H9 (cell line): ENCODE measurements around the gene LRMDA. TPM values are rescaled to one million over a fixed set of nuclear protein-coding genes. Genes with fewer than 3 reads are reported as not detected.
A peak's percentile ranks its signal among the peaks of the same experiment; 100 is the strongest.

Experiments
- DNase-seq: peaks from one replicate; pipeline ENCODE4 v3.0.0-alpha.2; 2017
- H2AFZ ChIP-seq: one replicate; pipeline ENCODE4 v1.6.1; 2013; ENCODE audit warnings: mild to moderate bottlenecking, low read length, control low read depth, moderate library complexity
- H2AK5ac ChIP-seq: 2 replicates; pipeline ENCODE4 v1.6.1; 2013; ENCODE audit warnings: low read length, control low read depth, mixed read lengths; ENCODE audit not compliant: insufficient read length
- H2BK120ac ChIP-seq: one replicate; pipeline ENCODE4 v1.6.1; 2013; ENCODE audit warnings: low read depth, mild to moderate bottlenecking, low read length, control low read depth, inconsistent platforms; ENCODE audit not compliant: poor library complexity, severe bottlenecking
- H2BK12ac ChIP-seq: 2 replicates; pipeline ENCODE4 v1.6.1; 2013; ENCODE audit warnings: low read length, control low read depth, mixed read lengths, low read depth; ENCODE audit not compliant: insufficient read length
- H2BK15ac ChIP-seq: 2 replicates; pipeline ENCODE4 v1.6.1; 2013; ENCODE audit warnings: low read depth, low read length, control low read depth
- H2BK20ac ChIP-seq: one replicate; pipeline ENCODE4 v1.6.1; 2013; ENCODE audit warnings: low read depth, mild to moderate bottlenecking, low read length, control low read depth, inconsistent platforms; ENCODE audit not compliant: poor library complexity, severe bottlenecking
- H2BK5ac ChIP-seq: 2 replicates; pipeline ENCODE4 v1.6.1; 2013; ENCODE audit warnings: low read length, control low read depth, mixed read lengths; ENCODE audit not compliant: insufficient read length
- H3K14ac ChIP-seq: 2 replicates; pipeline ENCODE4 v1.6.1; 2013; ENCODE audit warnings: low read length, control low read depth; ENCODE audit not compliant: insufficient read depth
- H3K18ac ChIP-seq: 2 replicates; pipeline ENCODE4 v1.6.1; 2013; ENCODE audit warnings: low read depth, mild to moderate bottlenecking, mixed read lengths, low read length, control low read depth; ENCODE audit not compliant: insufficient read length
- H3K23ac ChIP-seq: 2 replicates; pipeline ENCODE4 v1.6.1; 2013; ENCODE audit warnings: low read length, control low read depth, mixed read lengths, low read depth; ENCODE audit not compliant: insufficient read length
- H3K23me2 ChIP-seq: 2 replicates; pipeline ENCODE4 v1.6.1; 2013; ENCODE audit warnings: low read depth, mild to moderate bottlenecking, mixed read lengths, low read length, control low read depth; ENCODE audit not compliant: insufficient read length, poor library complexity, severe bottlenecking
- H3K27ac ChIP-seq: 2 replicates; pipeline ENCODE4 v1.5.1; 2013; ENCODE audit warnings: low read length, control low read depth, mixed read lengths, low read depth; ENCODE audit not compliant: insufficient read length
- H3K27me3 ChIP-seq: 2 replicates; pipeline ENCODE4 v1.6.1; 2013; ENCODE audit warnings: low read length, control low read depth, inconsistent platforms; ENCODE audit not compliant: insufficient read depth
- H3K4ac ChIP-seq: 2 replicates; pipeline ENCODE4 v1.6.1; 2013; ENCODE audit warnings: low read depth, mild to moderate bottlenecking, control low read depth, inconsistent platforms, low read length, moderate library complexity
- H3K4me1 ChIP-seq: 2 replicates; pipeline ENCODE4 v1.6.1; 2013; ENCODE audit warnings: low read length, control low read depth, inconsistent platforms; ENCODE audit not compliant: insufficient read depth
- H3K4me2 ChIP-seq: 2 replicates; pipeline ENCODE4 v1.6.1; 2013; ENCODE audit warnings: low read length, control low read depth, mixed read lengths; ENCODE audit not compliant: insufficient read length, insufficient read depth
- H3K56ac ChIP-seq: 2 replicates; pipeline ENCODE4 v1.6.1; 2013; ENCODE audit warnings: low read depth, mild to moderate bottlenecking, mixed read lengths, low read length, control low read depth; ENCODE audit not compliant: insufficient read length
- H3K79me1 ChIP-seq: 2 replicates; pipeline ENCODE4 v1.6.1; 2013; ENCODE audit warnings: low read depth, mild to moderate bottlenecking, moderate library complexity, low read length, control low read depth, inconsistent platforms; ENCODE audit not compliant: insufficient read depth, poor library complexity, severe bottlenecking
- H3K79me2 ChIP-seq: 2 replicates; pipeline ENCODE4 v1.6.1; 2013; ENCODE audit warnings: low read length, control low read depth, inconsistent platforms; ENCODE audit not compliant: insufficient read depth
- H3K9ac ChIP-seq: 2 replicates; pipeline ENCODE4 v1.6.1; 2013; ENCODE audit warnings: low read length, control low read depth, mixed read lengths; ENCODE audit not compliant: insufficient read length; ENCODE audit errors: extremely low read depth
- H3K9me3 ChIP-seq: one replicate; pipeline ENCODE4 v1.6.1; 2013; ENCODE audit warnings: low read depth, low read length, inconsistent platforms; ENCODE audit not compliant: control insufficient read depth
- H3T11ph ChIP-seq: one replicate; pipeline ENCODE4 v1.6.1; 2013; ENCODE audit warnings: mild to moderate bottlenecking, low read length, control low read depth, inconsistent platforms
- H4K20me1 ChIP-seq: one replicate; pipeline ENCODE4 v1.6.1; 2013; ENCODE audit not compliant: control insufficient read depth, insufficient read length, insufficient read depth
- H4K5ac ChIP-seq: 2 replicates; pipeline ENCODE4 v1.6.1; 2013; ENCODE audit warnings: low read depth, mild to moderate bottlenecking, mixed read lengths, low read length, control low read depth; ENCODE audit not compliant: insufficient read length
- H4K8ac ChIP-seq: replicated peaks from 2 replicates; pipeline ENCODE4 v1.6.1; 2013; ENCODE audit warnings: low read length, control low read depth, mixed read lengths, low read depth; ENCODE audit not compliant: insufficient read length
- H4K91ac ChIP-seq: 2 replicates; pipeline ENCODE4 v1.6.1; 2013; ENCODE audit warnings: low read depth, mild to moderate bottlenecking, moderate library complexity, mixed read lengths, low read length, control low read depth; ENCODE audit not compliant: insufficient read length
- H3K27ac Mint-ChIP-seq, 3 experiments: 2 replicates in 2 of 3; 3 replicates in 1 of 3; pipeline ENCODE4 v1.8.0; 2020 to 2021; ENCODE audit warnings: mixed read lengths in 3 of 3, mild to moderate bottlenecking in 1 of 3, moderate library complexity in 1 of 3
- H3K27me3 Mint-ChIP-seq: 2 replicates; pipeline ENCODE4 v1.8.0; 2021; ENCODE audit warnings: low read depth, mild to moderate bottlenecking, moderate library complexity, mixed read lengths
- H3K36me3 Mint-ChIP-seq, 3 experiments: 2 replicates in 2 of 3; 3 replicates in 1 of 3; pipeline ENCODE4 v1.8.0; 2020 to 2021; ENCODE audit warnings: low read depth in 3 of 3, mixed read lengths in 3 of 3; ENCODE audit not compliant: insufficient read depth in 1 of 3
- H3K4me1 Mint-ChIP-seq, 2 experiments: 2 replicates each; pipeline ENCODE4 v1.8.0; 2020; ENCODE audit warnings: mixed read lengths in 2 of 2
- H3K4me3 Mint-ChIP-seq, 2 experiments: 2 replicates in 1 of 2; 3 replicates in 1 of 2; pipeline ENCODE4 v1.8.0; 2020 to 2021; ENCODE audit warnings: mild to moderate bottlenecking in 2 of 2, mixed read lengths in 2 of 2, moderate library complexity in 1 of 2
- H3K9me3 Mint-ChIP-seq, 2 experiments: 2 replicates in 1 of 2; 3 replicates in 1 of 2; pipeline ENCODE4 v1.8.0; 2020; ENCODE audit warnings: mild to moderate bottlenecking in 2 of 2, mixed read lengths in 2 of 2, moderate library complexity in 1 of 2
- CTCF ChIP-seq: fragments of 200-600 bp; sonication (generic); conservative IDR thresholded peaks from 3 replicates; pipeline ENCODE4 v1.8.0; 2021; ENCODE audit warnings: antibody characterized with exemption, mild to moderate bottlenecking
- WGBS: extraction: QIAGEN DNeasy Blood & Tissue Kit; methylation state at CpG from one replicate; pipeline ENCODE4 v1.1.7; 2013; ENCODE audit warnings: missing lambda C conversion rate, low lambda C conversion rate, mixed read lengths; ENCODE audit not compliant: insufficient read length; ENCODE audit errors: extremely low coverage; 5-methylcytosine and 5-hydroxymethylcytosine counted together
- total RNA-seq: library from RNA; stranded (reverse); gene quantifications from 2 replicates; pipeline ENCODE4 v1.2.1, GENCODE V29; 2021

LRMDA gene
- total RNA-seq, 1 experiment from 2014 or later: 1.8 TPM

- Histone ChIP-seq H4K20me1 (no peaks in the 10 kb centered on the region), H3K79me2 (no peaks in the 10 kb centered on the region), H2BK12ac (no peak overlapping the region), H3T11ph (no peak overlapping the region), H2AFZ (no peak overlapping the region), H3K27me3 (peaks cover 54% of the 10 kb centered on the region), H3K56ac (no peak overlapping the region), H3K4me1 (peaks cover 1% of the 10 kb centered on the region; the same call in 1 of the 2 replicates), H4K91ac (no peak overlapping the region), H3K4me2 (no peak overlapping the region), H3K14ac (no peak overlapping the region), H3K23ac (no peak overlapping the region), H2BK5ac (no peak overlapping the region), H2BK20ac (no peak overlapping the region), H3K27ac (no peak overlapping the region), H2AK5ac (no peak overlapping the region), H2BK15ac (no peak overlapping the region), H3K4ac (no peak overlapping the region), H2BK120ac (no peak overlapping the region), H4K8ac (no peak overlapping the region), H3K9me3 (no peaks in the 10 kb centered on the region), H3K18ac (no peak overlapping the region), H3K9ac (no peak overlapping the region), H3K23me2 (no peaks in the 10 kb centered on the region), H4K5ac (no peak overlapping the region), H3K79me1 (no peaks in the 10 kb centered on the region)
- Mint-ChIP-seq H3K27ac (peak overlapping the region; percentile 31 to 64 (median 54); a peak in 4 of 7 replicates), H3K27me3 (peaks cover 99% of the 10 kb centered on the region), H3K4me3 (peak overlapping the region in 1 of 2 experiments; percentile 4; a peak in 1 of 5 replicates), H3K4me1 (peaks cover 33 to 54% of the 10 kb centered on the region in 2 experiments), H3K36me3 (peaks cover 0 to 2% (median 0%) of the 10 kb centered on the region in 3 experiments; a peak in 2 of 7 replicates), H3K9me3 (peaks cover 2 to 6% of the 10 kb centered on the region in 2 experiments; a peak in 2 of 5 replicates)
- WGBS: no CpG with 5 or more reads among the region's 1 CpG
- no peak for TF ChIP-seq CTCF
- no peak for DNase-seq
Measured at GRCh38 chr10:76230921-76231285, 799.5 kb downstream of the LRMDA start.
